ENCODE results near the gene CRIM1. TPM values are rescaled to one million over a fixed set of nuclear protein-coding genes. Genes with fewer than 3 reads are reported as not detected.

The CRIM1 gene
- total RNA-seq, 1 experiment from 2014 or later: 27.6 TPM

- no peak for DNase-seq
- Histone ChIP-seq H3K79me2 (ENCODE audit: insufficient read depth, low read length) (peaks cover 12% of the 10 kb centered on the region; the same call in 1 of the 2 replicates), H3K27me3 (ENCODE audit: insufficient read depth, low read length) (no peaks in the 10 kb centered on the region), H3K14ac (ENCODE audit: insufficient read depth, low read length) (no peak overlapping the region), H2AK5ac (ENCODE audit: insufficient read length, low read length) (no peak overlapping the region), H3K9ac (ENCODE audit: extremely low read depth, insufficient read length, low read length) (no peak overlapping the region), H2AFZ (ENCODE audit: low read length) (no peak overlapping the region), H4K8ac (replicated peaks; ENCODE audit: insufficient read length, low read depth, low read length) (no peak overlapping the region), H3K27ac (ENCODE audit: insufficient read length, low read depth, low read length) (no peak overlapping the region), H3K4me2 (ENCODE audit: insufficient read depth, insufficient read length, low read length) (no peak overlapping the region), H2BK15ac (ENCODE audit: low read depth, low read length) (no peak overlapping the region), H3K4ac (ENCODE audit: low read depth, low read length) (no peak overlapping the region), H4K5ac (ENCODE audit: insufficient read length, low read depth, low read length) (no peak overlapping the region), H2BK5ac (ENCODE audit: insufficient read length, low read length) (no peak overlapping the region), H3K23ac (ENCODE audit: insufficient read length, low read depth, low read length) (no peak overlapping the region), H4K20me1 (ENCODE audit: control insufficient read depth, insufficient read depth, insufficient read length) (no peaks in the 10 kb centered on the region), H3K4me1 (ENCODE audit: insufficient read depth, low read length) (no peaks in the 10 kb centered on the region; the same call in 1 of the 2 replicates), H3K56ac (ENCODE audit: insufficient read length, low read depth, low read length) (no peak overlapping the region), H3K9me3 (ENCODE audit: control insufficient read depth, low read depth, low read length) (no peaks in the 10 kb centered on the region), H3K18ac (ENCODE audit: insufficient read length, low read depth, low read length) (no peak overlapping the region), H3T11ph (ENCODE audit: low read length) (no peak overlapping the region), H4K91ac (ENCODE audit: insufficient read length, low read depth, low read length) (no peak overlapping the region), H2BK12ac (ENCODE audit: insufficient read length, low read depth, low read length) (no peak overlapping the region), H2BK120ac (ENCODE audit: low read depth, low read length, poor library complexity, severe bottlenecking) (no peak overlapping the region), H2BK20ac (ENCODE audit: low read depth, low read length, poor library complexity, severe bottlenecking) (no peak overlapping the region), H3K23me2 (ENCODE audit: insufficient read length, low read depth, low read length, poor library complexity, severe bottlenecking) (no peaks in the 10 kb centered on the region), H3K79me1 (ENCODE audit: insufficient read depth, low read depth, low read length, poor library complexity, severe bottlenecking) (peaks cover 8% of the 10 kb centered on the region)
- Mint-ChIP-seq H3K4me1 (peaks cover 15 to 21% of the 10 kb centered on the region in 2 experiments), H3K4me3 (no peak overlapping the region), H3K27me3 (ENCODE audit: low read depth) (no peaks in the 10 kb centered on the region), H3K36me3 (ENCODE audit: insufficient read depth in 1 of 3, low read depth in 3 of 3) (peaks cover 0 to 3% (median 0%) of the 10 kb centered on the region in 3 experiments; a peak in 1 of 7 replicates), H3K9me3 (no peaks in the 10 kb centered on the region), H3K27ac (peak overlapping the region in 1 of 3 experiments; percentile 36; a peak in 2 of 7 replicates)
- no CpG with 5 or more reads among the region's 4 CpGs for WGBS (ENCODE audit: extremely low coverage, insufficient read length, low lambda C conversion rate)
- no peak for TF ChIP-seq CTCF (conservative IDR thresholded peaks at IDR 0.05)
Observed at GRCh38 chr2:36430549-36430948, 75.0 kb downstream of the CRIM1 start.
